ENCODE results near the gene PTPRD.

GRCh38 chr9:8750639-8751051 lies 1862.2 kb downstream of the PTPRD start:
- TF ChIP-seq CTCF (IDR thresholded peaks at IDR 0.05) = no peak
- TF ChIP-seq POLR2A (IDR thresholded peaks at IDR 0.05) = no peak

All from thyroid gland (tissue), 4 donors.